Measurements from ENCODE around the gene WFIKKN1. TPM values are rescaled to one million over a fixed set of nuclear protein-coding genes. Genes with fewer than 3 reads are reported as not detected.

Gene WFIKKN1
- total RNA-seq, 1 donor from 2014 or later = not detected

- peaks cover 3% of the 10 kb centered on the region for H3K36me3 ChIP-seq (ENCODE audit: control insufficient read depth, insufficient read depth, low read length)
- no peak overlapping the region for H3K4me3 ChIP-seq (ENCODE audit: low read depth, low read length)
- H3K27me3 ChIP-seq (ENCODE audit: control insufficient read depth, insufficient read depth, low read length) = peaks cover 2% of the 10 kb centered on the region
- no peak for TF ChIP-seq CTCF (IDR thresholded peaks at IDR 0.05; ENCODE audit: insufficient read depth, low read length, severe bottlenecking)
- DNase-seq (ENCODE audit: low read depth) (no peak), FAIRE-seq (no peak)
Measured at GRCh38 chr16:616733-617586, 13.8 kb upstream of the WFIKKN1 start.

- Histone ChIP-seq H3K27me3 (ENCODE audit: control insufficient read depth, insufficient read depth, low read length) (peaks cover 2% of the 10 kb centered on the region), H3K4me3 (ENCODE audit: low read depth, low read length) (no peak overlapping the region), H3K36me3 (ENCODE audit: control insufficient read depth, insufficient read depth, low read length) (peaks cover 3% of the 10 kb centered on the region)
- DNase-seq (ENCODE audit: low read depth) = no peak
- no peak for TF ChIP-seq CTCF (IDR thresholded peaks at IDR 0.05; ENCODE audit: insufficient read depth, low read length, severe bottlenecking)
- FAIRE-seq = no peak
Measured at GRCh38 chr16:617855-618254, 12.9 kb upstream of the WFIKKN1 start.

DNA sequence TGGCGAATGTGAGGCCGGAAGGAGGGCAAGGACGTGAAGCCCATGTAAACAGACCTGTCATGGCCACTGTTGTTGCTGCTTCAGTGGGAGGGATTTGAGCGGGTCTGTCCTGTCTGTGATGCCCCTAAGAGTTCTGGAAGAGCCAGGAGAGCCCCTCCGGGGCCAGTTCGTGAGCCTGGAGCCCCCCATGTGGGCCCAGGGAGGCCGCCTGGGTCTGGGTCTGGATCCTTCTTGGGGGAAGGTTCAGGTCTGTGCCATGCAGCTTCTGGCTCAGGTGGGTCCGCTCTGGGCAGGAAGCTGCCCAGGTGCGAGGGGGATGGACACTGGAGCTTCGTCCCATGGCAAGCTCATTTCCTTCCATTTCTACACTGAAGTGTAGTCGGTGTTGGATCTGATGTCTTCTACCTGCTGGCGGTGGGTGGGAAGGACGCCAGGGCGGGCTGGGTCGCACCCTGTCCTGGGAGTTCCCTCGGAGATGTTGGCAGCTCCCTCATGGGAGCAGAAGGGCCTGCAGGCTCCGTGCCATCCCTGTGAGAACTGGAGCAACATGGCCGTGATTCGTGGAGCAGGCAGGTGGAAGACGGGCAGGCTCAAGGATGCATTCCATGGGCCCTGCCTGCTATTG is 11.2 kb upstream of the WFIKKN1 start:
- H3K36me3 ChIP-seq (ENCODE audit: control insufficient read depth, insufficient read depth, low read length) = peaks cover 1% of the 10 kb centered on the region
- FAIRE-seq = no peak

GRCh38 chr16:620700-621525 is 9.9 kb upstream of the WFIKKN1 start:
- no peak for DNase-seq (ENCODE audit: low read depth)
- Histone ChIP-seq H3K4me3 (ENCODE audit: low read depth, low read length) (no peak overlapping the region), H3K27me3 (ENCODE audit: control insufficient read depth, insufficient read depth, low read length) (peaks cover 2% of the 10 kb centered on the region), H3K36me3 (ENCODE audit: control insufficient read depth, insufficient read depth, low read length) (peaks cover 3% of the 10 kb centered on the region)
- no peak for TF ChIP-seq CTCF (IDR thresholded peaks at IDR 0.05; ENCODE audit: insufficient read depth, low read length, severe bottlenecking)
- FAIRE-seq = no peak

More for the DNA sequence above, 11.2 kb upstream of the WFIKKN1 start:
- TF ChIP-seq CTCF (IDR thresholded peaks at IDR 0.05; ENCODE audit: insufficient read depth, low read length, severe bottlenecking) = no peak
- Histone ChIP-seq H3K4me3 (ENCODE audit: low read depth, low read length) (no peak overlapping the region), H3K27me3 (ENCODE audit: control insufficient read depth, insufficient read depth, low read length) (peaks cover 2% of the 10 kb centered on the region)
- DNase-seq (ENCODE audit: low read depth) = no peak

- TF ChIP-seq CTCF (IDR thresholded peaks at IDR 0.05; ENCODE audit: insufficient read depth, low read length, severe bottlenecking) = no peak
- FAIRE-seq = no peak
- no peak for DNase-seq (ENCODE audit: low read depth)
- peaks cover 3% of the 10 kb centered on the region for H3K36me3 ChIP-seq (ENCODE audit: control insufficient read depth, insufficient read depth, low read length)
- H3K27me3 ChIP-seq (ENCODE audit: control insufficient read depth, insufficient read depth, low read length) = peaks cover 2% of the 10 kb centered on the region
- H3K4me3 ChIP-seq (ENCODE audit: low read depth, low read length) = no peak overlapping the region
Measured at GRCh38 chr16:621526-622105, 9.2 kb upstream of the WFIKKN1 start.

All from bronchial epithelial cell (primary cell).